OCI-LY3 (cell line): ENCODE data around the gene SEMA3G.

Experiments
- H2AFZ ChIP-seq: fragments of 200-600, 300-600 bp; shearing (Covaris generic); 2 replicates; pipeline ENCODE4 v1.6.0; 2014; ENCODE audit warnings: antibody characterized with exemption, low read depth, low read length
- H3K27ac ChIP-seq: fragments of 200-600, 300-600 bp; sonication (generic); 2 replicates; pipeline ENCODE4 v1.5.1; 2014; ENCODE audit warnings: mild to moderate bottlenecking, low read length, moderate library complexity, mixed read lengths
- H3K27me3 ChIP-seq: fragments of 200-600, 300-600 bp; sonication (generic); 2 replicates; pipeline ENCODE4 v1.6.1; 2014; ENCODE audit warnings: low read depth, low read length, mixed read lengths
- H3K36me3 ChIP-seq: fragments of 200-600, 300-600 bp; sonication (generic); replicated peaks from 2 replicates; pipeline ENCODE3; 2014; ENCODE audit warnings: low read depth, low read length, mixed read lengths
- H3K4me1 ChIP-seq: fragments of 300-600, 200-600 bp; sonication (generic); 2 replicates; pipeline ENCODE4 v1.6.1; 2014; ENCODE audit warnings: low read length, mixed read lengths
- H3K4me2 ChIP-seq: fragments of 200-600, 300-600 bp; sonication (generic); 2 replicates; pipeline ENCODE4 v1.6.1; 2014; ENCODE audit warnings: low read length, mixed read lengths
- H3K4me3 ChIP-seq: fragments of 300-600, 200-600 bp; sonication (generic); 2 replicates; pipeline ENCODE4 v1.5.1; 2014; ENCODE audit warnings: antibody characterized with exemption, mild to moderate bottlenecking, low read length, moderate library complexity
- H3K79me2 ChIP-seq: fragments of 300-600, 200-600 bp; shearing (Covaris generic); 2 replicates; pipeline ENCODE4 v1.6.1; 2014; ENCODE audit warnings: mild to moderate bottlenecking, low read length, mixed read lengths
- H3K9ac ChIP-seq: fragments of 300-600, 200-600 bp; shearing (Covaris generic); 2 replicates; pipeline ENCODE4 v1.6.0; 2014; ENCODE audit warnings: mild to moderate bottlenecking, low read length, moderate library complexity
- H3K9me3 ChIP-seq: fragments of 200-600, 300-600 bp; shearing (Covaris generic); 2 replicates; pipeline ENCODE4 v1.6.1; 2014; ENCODE audit warnings: low read length, mixed read lengths; ENCODE audit not compliant: insufficient read depth
- H4K20me1 ChIP-seq: fragments of 200-600, 300-600 bp; sonication (generic); 2 replicates; pipeline ENCODE4 v1.6.1; 2016; ENCODE audit warnings: low read length, mixed read lengths; ENCODE audit not compliant: insufficient read depth
- CTCF ChIP-seq: fragments of 200-600, 300-600 bp; sonication (generic); IDR thresholded peaks from 2 replicates; pipeline ENCODE4 v1.5.1; 2014; ENCODE audit warnings: antibody characterized with exemption, low read length, low read depth
- EZH2phosphoT487 ChIP-seq: fragments of 200-600 bp; shearing (Covaris generic); IDR thresholded peaks from 2 replicates; pipeline ENCODE4 v1.6.1; 2018; ENCODE audit warnings: antibody characterized with exemption, mixed run types, low read depth

Gene SEMA3G

DNA sequence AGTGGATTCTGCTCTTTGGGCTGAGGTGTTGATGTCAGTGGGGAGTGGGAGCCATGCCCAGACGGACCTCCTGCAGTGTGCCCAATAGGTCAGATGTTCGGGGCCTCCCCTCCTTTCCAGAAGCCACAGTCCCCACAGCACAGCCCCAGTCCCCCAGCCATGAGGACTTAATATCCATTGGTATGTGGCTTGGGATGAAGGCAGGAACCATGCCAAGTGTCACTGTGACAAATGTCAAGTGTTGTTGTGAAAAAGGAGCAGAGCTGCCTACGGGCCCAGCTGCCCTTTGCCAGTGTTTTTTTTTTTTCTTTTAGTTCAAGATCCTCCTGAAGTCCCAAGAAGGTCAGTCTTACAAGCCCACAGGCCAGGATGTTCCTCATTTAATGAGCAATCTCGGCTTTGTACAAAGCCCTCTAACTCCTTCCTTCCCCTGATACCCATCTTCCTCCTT is 12.2 kb downstream of the SEMA3G start:
- no peaks in the 10 kb centered on the region for H4K20me1 ChIP-seq
- no peak overlapping the region for H2AFZ ChIP-seq
- H3K4me2 ChIP-seq = no peak overlapping the region
- H3K4me1 ChIP-seq = 0 out of 2 replicates have a peak, but pooled peaks cover 3% of the 10 kb centered on the region
- no peak overlapping the region for H3K4me3 ChIP-seq
- no peak overlapping the region for H3K27ac ChIP-seq
- H3K9me3 ChIP-seq = no peaks in the 10 kb centered on the region
- H3K27me3 ChIP-seq = peaks cover 10% of the 10 kb centered on the region; the same call in 1 of the 2 replicates
- no peak overlapping the region for H3K9ac ChIP-seq
- TF ChIP-seq EZH2phosphoT487 (no peak), CTCF (no peak)
- H3K36me3 ChIP-seq = no peaks in the 10 kb centered on the region
- no peaks in the 10 kb centered on the region for H3K79me2 ChIP-seq

GRCh38 chr3:52432225-52432624 is 12.7 kb downstream of the SEMA3G start:
- Histone ChIP-seq H3K27ac (no peak overlapping the region), H3K79me2 (no peaks in the 10 kb centered on the region), H3K9me3 (no peaks in the 10 kb centered on the region), H3K4me3 (no peak overlapping the region), H3K4me1 (0 out of 2 replicates have a peak, but pooled peaks cover 3% of the 10 kb centered on the region), H4K20me1 (no peaks in the 10 kb centered on the region), H3K36me3 (no peaks in the 10 kb centered on the region), H3K27me3 (peaks cover 10% of the 10 kb centered on the region; the same call in 1 of the 2 replicates), H2AFZ (no peak overlapping the region), H3K4me2 (no peak overlapping the region), H3K9ac (no peak overlapping the region)
- TF ChIP-seq EZH2phosphoT487 (no peak), CTCF (no peak)

DNA sequence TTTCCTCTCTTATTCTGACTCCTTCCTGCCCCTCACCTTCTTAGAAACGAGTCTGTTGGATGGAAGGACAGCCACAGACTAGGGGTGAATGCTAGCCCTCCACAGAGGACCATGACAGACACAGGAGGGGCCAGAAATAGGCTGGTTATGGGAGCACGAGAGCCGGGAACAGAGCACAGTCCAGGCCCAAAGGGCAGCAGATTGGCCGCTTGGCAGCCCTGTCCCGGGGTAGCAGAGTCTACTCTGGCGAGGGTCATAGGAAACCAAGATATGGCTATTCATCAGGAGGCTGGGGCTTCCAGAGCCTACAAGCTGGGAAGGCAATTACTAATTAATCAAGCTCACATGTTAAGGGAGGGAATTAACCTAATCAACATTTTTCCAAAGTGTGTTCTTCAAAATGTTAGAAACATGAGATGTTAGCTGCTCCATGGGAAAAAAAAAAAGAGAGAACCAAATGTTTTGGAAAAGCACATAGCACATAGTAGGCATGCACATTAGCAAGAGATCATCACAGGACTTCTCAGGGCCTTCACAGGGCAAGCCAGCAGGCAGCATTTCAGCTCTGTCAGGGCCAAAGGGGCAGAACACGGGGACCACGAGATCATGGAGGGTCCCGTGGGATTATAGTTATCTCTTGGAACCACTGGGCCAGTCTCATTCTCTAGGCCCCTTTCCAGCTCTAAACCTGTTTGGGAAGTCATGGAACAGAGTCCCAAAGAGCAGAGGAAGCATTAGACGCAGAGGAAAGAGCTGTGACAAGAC is 13.3 kb downstream of the SEMA3G start:
- H3K4me2 ChIP-seq = no peak overlapping the region
- H3K36me3 ChIP-seq = no peaks in the 10 kb centered on the region
- H3K9ac ChIP-seq = no peak overlapping the region
- TF ChIP-seq EZH2phosphoT487 = no peak
- no peak for TF ChIP-seq CTCF
- no peaks in the 10 kb centered on the region for H3K9me3 ChIP-seq
- H3K4me1 ChIP-seq = 0 out of 2 replicates have a peak, but pooled peaks cover 3% of the 10 kb centered on the region
- no peak overlapping the region for H3K27ac ChIP-seq
- H2AFZ ChIP-seq = no peak overlapping the region
- no peaks in the 10 kb centered on the region for H4K20me1 ChIP-seq
- no peaks in the 10 kb centered on the region for H3K79me2 ChIP-seq
- H3K27me3 ChIP-seq = peaks cover 10% of the 10 kb centered on the region; the same call in 1 of the 2 replicates
- H3K4me3 ChIP-seq = no peak overlapping the region

DNA sequence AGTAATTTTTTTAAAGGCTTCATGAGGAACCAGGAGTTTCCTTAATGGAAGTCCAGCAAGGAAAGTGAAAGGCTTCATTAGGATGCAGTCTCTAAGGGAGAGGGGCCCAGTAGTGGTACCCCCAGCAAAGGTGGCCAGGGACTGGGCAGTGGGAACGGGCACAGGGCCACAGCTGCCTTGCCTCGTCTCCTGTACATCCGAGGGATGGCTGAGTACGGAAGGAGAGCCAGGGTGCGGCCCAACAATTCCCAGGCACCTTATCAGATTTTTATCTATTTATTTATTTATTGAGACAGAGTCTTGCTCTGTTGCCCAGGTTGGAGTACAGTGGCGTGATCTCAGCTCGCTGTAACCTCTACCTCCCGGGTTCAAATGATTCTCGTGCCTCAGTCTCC is 14.5 kb downstream of the SEMA3G start:
- TF ChIP-seq CTCF (no peak), EZH2phosphoT487 (no peak)
- Histone ChIP-seq H3K27me3 (peaks cover 13% of the 10 kb centered on the region; the same call in 1 of the 2 replicates), H2AFZ (no peak overlapping the region), H3K36me3 (no peaks in the 10 kb centered on the region), H3K4me1 (0 out of 2 replicates have a peak, but pooled peaks cover 3% of the 10 kb centered on the region), H3K27ac (no peak overlapping the region), H3K79me2 (no peaks in the 10 kb centered on the region), H3K4me3 (no peak overlapping the region), H4K20me1 (no peaks in the 10 kb centered on the region), H3K9me3 (no peaks in the 10 kb centered on the region), H3K4me2 (no peak overlapping the region), H3K9ac (no peak overlapping the region)
